ENCODE results near the gene CCND3.

- TF ChIP-seq POLR2A (IDR thresholded peaks at IDR 0.05; ENCODE audit: low read length), result no peak
- TF ChIP-seq GATA1 (IDR thresholded peaks at IDR 0.05; ENCODE audit: low read depth, low read length), result no peak
Observed at GRCh38 chr6:41894366-41895299, 47.0 kb downstream of the CCND3 start.

All from erythroblast (primary cell).